GM19463 (cell line): Measurements from ENCODE around the gene ANAPC16.
A peak's percentile ranks its signal among the peaks of the same experiment; 100 is the strongest.
"Not testable (repeated sequence)": the region's sequence is repeated elsewhere in the genome, so short reads cannot be mapped to it uniquely, and the experiment has no call there.

ENCODE experiments used
- ATAC-seq: cut with Tn5 transposase; IDR thresholded peaks from one replicate; pipeline ENCODE4 v1.9.1; 2021; ENCODE audit warnings: mild to moderate bottlenecking, moderate library complexity; ENCODE audit not compliant: unreplicated experiment

The ANAPC16 gene

GRCh38 chr10:72242675-72243074 is 26.9 kb downstream of the ANAPC16 start:
- ATAC-seq, result no peak

GRCh38 chr10:72243822-72244437 is 28.1 kb downstream of the ANAPC16 start:
- no peak for ATAC-seq

GRCh38 chr10:72244573-72245038 is 28.8 kb downstream of the ANAPC16 start:
- no peak for ATAC-seq

GRCh38 chr10:72245949-72246525 is 30.2 kb downstream of the ANAPC16 start:
- ATAC-seq, result no peak

DNA sequence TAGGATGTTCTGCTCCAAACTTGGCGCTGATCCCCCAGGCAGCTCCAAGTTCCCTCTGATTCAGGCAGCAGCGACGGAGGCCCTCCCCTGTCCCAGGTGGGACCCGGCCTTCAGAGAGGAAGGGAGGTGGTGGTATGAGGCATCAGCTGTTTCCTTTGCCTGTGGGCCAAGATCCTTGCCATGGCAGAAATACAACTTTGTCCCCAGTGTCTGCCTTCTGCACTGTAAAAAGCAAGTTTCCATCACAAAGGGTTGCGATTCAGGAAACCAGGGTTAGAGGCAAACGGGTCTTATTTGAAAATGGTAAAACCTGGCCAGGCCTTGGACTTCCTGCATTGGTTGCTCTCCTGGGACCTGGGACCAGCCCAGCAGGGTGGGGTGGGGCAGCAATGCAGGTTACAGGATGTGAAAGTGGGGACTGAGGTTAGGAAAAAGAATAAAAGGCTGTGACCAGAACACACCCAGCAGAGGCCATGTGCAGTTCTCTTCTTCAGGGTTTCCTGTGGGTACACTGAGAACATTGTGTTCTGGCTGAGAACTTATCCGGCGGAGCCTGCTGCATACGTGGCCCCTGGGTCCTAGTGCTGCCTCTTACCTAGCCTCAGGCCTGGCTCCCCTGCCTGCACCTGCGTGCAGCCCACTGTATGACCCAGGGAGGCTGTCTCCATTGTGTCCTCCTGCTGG is 32.8 kb downstream of the ANAPC16 start:
- ATAC-seq, result peak; percentile 86

GRCh38 chr10:72249176-72249862 is 33.5 kb downstream of the ANAPC16 start:
- ATAC-seq, result not testable (repeated sequence)

DNA sequence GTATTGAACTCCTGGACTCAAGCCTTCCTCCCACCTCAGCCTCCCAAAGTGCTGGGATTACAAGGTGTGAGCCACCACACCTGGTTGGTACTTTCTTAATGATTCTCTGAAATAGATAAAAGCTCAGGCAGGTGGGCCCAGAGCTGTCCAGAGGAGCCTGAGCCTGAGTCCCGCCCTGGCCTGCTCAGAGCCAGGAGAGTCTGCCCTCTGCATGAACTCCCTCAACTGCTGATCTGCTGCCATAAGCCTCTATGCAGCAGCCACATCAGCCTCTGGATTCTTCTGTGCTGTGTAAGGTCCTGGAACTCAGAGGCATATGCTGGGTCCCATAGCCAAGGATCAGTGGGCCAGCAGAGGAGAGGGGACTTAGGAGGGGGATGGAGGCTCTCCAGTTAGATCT is 34.9 kb downstream of the ANAPC16 start:
- ATAC-seq, result no peak

- ATAC-seq, result no peak
Measured at GRCh38 chr10:72251635-72252034, 35.8 kb downstream of the ANAPC16 start.

- no peak for ATAC-seq
Measured at GRCh38 chr10:72252972-72253371, 37.2 kb downstream of the ANAPC16 start.

GRCh38 chr10:72253578-72253977 is 37.8 kb downstream of the ANAPC16 start:
- no peak for ATAC-seq

- no peak for ATAC-seq
Measured at GRCh38 chr10:72254813-72255568, 39.2 kb downstream of the ANAPC16 start.

DNA sequence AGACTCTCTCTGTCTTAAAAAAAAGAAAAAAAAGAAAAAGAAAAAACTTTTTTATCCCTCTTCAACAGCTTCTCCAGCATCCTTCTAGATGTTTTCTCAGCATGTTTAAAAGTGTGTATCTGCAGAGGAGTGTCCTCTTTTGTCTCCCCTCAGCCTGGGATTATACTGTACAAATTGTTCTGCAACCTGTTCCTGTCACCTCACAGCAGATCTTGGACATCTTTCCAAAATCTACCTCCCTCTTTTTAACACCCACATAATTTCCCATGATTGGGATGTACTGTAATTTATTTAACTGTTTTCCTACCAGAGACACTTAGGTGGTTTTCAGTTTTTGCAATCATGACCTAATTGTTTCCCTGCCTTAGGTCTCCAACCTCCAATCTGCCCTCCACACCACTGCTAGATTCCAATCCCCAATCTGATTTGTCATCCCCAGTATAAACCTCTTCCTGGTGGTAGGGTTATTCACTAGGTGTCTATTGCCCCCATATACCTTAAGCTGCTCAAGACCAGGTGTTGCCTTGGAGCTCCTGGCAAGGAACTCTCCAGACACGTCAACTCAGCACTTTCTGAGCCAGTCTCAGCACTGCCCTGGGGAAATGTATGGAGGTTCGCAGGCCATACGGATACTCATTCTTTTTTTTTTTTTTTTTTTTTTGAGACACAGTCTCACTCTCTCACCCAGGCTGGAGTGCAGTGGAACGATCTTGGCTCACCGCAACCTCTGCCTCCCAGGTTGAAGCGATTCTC is 40.3 kb downstream of the ANAPC16 start:
- ATAC-seq, result no peak

- ATAC-seq, result no peak
Measured at GRCh38 chr10:72257051-72257892, 41.5 kb downstream of the ANAPC16 start.

DNA sequence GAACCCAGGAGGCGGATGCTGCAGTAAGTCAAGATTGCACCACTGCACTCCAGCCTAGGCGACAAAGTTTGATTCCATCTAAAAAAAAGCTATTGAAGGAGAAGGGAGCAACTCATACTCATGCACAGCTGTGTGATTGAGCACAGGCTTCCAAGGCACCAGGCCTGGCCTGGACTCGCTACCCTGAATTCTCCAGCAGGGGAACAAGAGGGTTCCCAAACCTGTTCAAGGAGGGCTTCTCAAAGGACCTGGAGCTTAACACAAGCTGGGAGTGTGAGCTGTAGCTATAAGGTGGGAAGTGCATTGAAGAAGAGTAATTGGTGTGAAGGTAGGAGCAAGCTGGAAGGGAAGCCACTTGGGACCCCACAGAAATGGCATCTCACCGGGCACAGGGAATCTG is 42.8 kb downstream of the ANAPC16 start:
- ATAC-seq, result no peak

- ATAC-seq, result no peak
Measured at GRCh38 chr10:72259491-72260238, 43.9 kb downstream of the ANAPC16 start.

DNA sequence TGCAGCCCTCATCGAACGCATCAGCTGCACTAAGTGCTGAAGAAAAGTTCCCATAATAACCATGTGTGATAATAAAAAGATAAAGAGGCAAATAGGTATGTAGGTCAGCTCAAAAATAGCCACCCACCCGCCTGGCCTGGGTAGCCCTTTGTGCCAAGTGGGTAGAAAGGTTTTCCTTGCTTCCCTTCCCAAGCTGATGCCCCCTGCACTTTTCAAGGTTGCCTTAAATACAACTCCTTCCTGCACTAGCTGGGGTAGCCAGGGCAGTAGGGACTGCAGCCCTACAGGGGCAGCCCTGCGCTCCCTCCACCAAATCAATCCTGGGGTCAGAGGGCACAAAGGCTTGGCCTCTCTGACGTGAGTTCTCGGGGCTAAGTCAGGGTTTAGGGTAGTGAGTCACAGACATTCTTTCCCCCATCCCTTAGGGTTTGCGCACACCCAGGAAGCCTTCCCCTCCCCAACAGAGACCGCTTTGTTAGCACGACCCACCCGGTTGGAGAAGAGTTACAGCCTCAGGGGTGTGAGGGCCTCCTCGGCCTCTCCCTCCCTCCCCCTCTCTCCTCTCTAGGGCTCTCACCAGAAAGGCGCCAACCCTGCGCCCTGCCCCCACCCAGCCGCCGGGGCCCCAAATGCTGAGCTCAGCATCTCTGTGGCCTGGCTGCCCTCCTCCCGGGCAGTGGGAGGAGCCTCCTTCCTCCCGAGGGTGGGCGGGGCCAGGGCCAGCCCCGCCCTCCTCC is 44.6 kb downstream of the ANAPC16 start:
- ATAC-seq, result peak; percentile 66

GRCh38 chr10:72260976-72261783 is 45.4 kb downstream of the ANAPC16 start:
- ATAC-seq, result peak; percentile 33
